PC-3 (cell line): ENCODE results near the gene ATP8A2.

Experiments
- CTCF ChIP-seq: fragments of 300-600 bp; sonication (generic); conservative IDR thresholded peaks from 2 replicates; pipeline ENCODE4 v1.5.1; 2017; ENCODE audit warnings: antibody characterized with exemption, low read depth, mild to moderate bottlenecking, low read length
- EZH2 ChIP-seq: fragments of 300-600 bp; sonication (generic); IDR thresholded peaks from one replicate; pipeline ENCODE4 v1.6.1; 2017; ENCODE audit warnings: antibody characterized with exemption, mild to moderate bottlenecking, low read length; ENCODE audit not compliant: unreplicated experiment

DNA sequence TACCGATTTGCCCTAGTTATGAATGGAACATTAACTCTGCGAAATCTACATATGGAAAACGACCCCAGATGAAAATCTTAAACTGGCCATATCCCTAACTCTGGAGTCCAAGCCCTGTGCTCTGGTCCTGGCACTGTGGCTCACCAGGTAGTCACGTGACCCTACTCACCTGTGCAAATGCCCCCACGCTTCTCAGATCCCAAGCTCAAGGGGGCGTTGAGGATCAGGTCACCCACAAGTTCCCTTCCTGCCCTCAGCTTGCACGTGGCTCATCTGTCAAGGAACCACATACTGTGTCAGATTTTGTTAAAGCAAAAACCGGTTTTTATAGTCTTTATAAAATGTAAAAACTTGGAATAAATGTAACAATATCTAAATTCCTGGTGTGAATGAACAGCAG lies 356.0 kb downstream of the ATP8A2 start:
- no peak for TF ChIP-seq EZH2
- TF ChIP-seq CTCF, result no peak
